LoVo (cell line): ENCODE results near the gene PNKP.
"Not testable (repeated sequence)": the region's sequence is repeated elsewhere in the genome, so short reads cannot be mapped to it uniquely, and the experiment has no call there.

Experiments
- DNase-seq: peaks from one replicate; pipeline ENCODE4 v3.0.0-alpha.2; 2016; ENCODE audit warnings: low spot score

The PNKP gene

DNA sequence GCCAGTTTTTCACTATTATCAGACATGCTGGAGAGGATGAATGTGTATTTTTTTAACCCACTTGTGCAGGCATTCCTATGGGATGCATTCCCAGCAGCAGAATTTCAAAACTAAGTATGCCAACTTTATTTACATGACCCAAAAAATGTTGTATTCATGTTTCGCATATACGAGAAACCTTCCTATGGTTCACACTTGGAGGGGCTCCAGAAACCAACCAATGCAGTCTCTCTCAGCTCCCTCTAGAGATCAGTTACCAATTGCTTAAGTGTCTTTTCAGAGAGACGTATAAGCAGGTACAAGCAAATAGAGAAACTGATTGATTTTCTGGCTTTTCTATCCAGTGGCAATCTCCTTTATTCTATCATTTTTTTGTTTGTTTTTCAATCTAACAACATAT is 22.0 kb downstream of the PNKP start:
- DNase-seq: no peak

DNA sequence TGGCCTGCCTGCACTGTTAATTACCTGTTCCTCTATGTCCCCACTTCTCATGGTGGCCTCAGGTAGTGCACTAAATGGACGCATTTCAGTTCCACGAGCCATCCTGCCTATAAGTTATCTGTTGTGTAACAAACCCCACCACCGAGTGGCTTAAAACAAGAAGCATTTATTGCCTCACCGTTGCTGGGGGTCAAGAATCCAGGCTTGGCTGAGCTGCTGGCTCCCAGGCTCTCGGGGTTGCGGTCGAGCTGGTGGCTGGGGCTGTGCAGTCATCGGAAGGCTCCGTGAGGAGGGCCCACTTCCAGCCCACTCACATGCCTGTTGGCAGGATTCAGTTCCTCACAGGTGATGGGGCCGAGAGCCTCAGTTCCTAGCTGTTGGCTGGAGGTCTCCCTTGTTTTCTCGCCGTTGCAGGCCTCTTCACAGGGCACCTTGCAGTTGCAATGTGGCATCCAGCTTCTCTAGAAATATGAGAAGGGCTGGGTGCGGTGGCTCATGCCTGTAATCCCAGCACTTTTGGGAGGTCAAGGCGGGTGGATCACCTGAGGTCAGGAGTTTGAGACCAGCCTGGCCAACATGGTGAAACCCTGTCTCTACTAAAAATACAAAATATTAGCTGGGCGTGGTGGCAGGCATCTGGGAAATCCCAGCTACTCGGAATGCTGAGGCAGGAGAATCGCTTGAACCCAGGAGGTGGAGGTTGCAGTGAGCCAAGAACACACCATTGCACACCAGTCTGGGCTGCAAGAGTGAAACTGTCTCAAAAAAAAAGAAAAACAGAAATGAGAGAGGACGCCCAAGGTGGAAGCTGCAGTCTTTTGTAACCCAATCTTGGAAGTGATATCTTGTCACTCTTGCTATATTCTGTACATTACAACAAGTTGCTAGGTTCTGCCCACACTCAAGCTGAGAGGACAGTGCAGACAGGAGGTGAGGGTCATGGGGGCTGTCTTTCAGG is 23.0 kb downstream of the PNKP start:
- DNase-seq: no peak

DNA sequence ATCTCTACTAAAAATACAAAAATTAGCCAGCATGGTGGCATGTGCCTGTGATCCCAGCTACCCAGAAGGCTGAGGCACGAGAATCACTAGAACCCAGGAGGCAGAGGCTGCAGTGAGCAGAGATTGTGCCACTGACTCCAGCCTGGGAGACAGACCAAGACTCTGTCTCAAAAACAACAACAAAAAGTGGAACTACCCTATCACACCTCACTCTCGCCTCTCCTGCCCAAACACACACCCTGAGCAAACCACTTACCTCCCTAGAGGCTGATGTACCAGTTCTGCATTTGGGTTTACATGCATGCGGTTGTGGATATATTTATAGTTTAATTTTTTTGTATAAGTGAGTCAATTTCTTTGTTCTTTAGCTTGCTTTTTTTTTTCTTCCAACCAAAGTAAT is 24.1 kb downstream of the PNKP start:
- no peak for DNase-seq

DNA sequence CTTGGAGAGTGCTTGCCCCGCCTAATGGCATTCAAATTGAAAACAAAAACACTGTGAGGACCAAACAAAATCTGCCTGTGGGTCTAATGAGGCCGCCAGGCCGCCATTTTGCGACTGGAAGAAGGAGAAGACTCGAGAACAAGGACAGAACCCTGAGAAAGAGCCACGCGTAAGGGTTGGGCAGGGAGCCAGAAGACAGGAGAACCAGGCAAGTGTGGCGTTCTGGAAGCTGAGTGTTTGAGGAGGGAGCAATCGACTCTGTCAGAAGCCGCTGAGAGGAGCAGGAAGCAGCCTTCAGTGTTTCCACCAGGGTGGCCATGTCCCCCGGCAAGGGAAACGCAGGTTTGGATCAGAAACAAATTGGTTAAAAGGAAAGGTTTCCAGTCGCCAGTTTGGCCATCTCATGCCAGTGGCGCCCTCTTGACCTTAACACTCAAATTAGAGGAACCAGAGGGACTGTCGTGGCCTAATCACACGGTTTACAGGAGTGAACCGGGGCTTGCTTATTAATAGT is 26.6 kb downstream of the PNKP start:
- no peak for DNase-seq

DNA sequence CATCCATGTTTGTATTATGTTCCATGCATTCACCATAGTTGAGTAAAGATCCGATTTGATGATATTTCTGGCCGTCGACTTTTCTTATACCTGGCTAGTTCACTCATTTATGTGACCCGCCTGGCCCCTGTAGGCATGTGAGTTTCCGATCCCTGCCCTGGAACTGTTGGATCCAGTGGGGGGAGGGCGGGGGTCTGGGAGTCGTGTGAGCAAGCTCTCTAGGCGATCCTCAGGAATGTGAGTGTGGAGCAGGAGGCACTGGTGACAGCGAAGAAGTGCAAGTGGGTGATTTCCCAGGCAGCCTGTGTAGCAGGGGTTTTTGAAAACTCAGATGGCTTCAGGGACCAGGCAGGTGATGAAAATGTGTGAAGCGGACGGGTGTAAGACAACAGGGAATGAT is 27.1 kb downstream of the PNKP start:
- DNase-seq: no peak

DNA sequence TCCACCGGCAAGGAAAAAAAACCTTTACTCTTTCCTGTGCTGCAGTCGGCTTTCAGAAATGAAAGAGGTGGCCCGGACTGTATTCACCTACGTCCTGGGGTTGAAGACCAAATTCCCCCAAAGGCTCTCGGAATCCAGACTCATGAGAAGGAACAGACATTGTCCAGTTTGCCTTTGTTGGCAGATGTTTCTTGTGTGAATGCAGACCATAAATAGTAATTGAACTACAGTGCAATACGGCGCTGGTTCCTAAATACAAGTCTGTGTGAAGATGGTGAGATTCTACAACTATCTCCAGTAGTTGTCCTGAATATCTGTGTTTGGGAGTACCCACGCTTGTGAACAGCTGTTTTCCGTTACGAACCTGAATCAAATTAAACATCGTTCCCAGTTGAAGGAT is 27.7 kb downstream of the PNKP start:
- DNase-seq: no peak

DNA sequence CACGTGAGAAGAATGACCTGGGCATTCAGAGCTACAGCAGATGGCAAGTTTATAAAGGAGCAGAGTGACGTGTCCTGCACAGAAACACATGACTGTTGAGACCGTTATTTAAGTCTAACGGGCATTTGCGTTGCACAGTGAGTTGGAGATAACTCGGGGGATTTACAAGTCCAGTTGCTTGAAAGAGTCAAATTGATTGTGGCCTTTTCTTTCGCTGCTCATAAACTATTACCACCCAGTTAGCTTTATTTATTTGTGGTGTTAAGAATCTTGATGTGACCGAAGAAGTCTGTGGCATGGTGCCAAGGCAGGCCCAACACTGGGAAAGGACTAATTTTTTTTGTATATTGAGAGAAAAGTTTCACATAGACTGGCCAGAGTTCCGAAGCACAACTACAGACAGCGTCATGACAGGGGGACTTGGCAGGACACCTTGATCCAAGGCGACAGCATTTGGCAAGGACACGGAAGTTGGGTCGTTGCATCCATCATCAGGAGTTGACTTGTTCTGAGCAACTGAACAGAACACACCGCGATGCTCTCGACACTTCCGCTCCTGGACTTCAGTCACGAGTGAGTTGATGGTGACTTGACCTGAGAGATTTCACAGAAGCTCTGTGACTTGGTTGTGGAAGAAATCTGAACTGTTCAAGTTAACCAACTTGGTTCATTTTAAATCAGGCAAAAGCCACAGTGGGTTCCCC is 28.3 kb downstream of the PNKP start:
- DNase-seq: no peak

DNA sequence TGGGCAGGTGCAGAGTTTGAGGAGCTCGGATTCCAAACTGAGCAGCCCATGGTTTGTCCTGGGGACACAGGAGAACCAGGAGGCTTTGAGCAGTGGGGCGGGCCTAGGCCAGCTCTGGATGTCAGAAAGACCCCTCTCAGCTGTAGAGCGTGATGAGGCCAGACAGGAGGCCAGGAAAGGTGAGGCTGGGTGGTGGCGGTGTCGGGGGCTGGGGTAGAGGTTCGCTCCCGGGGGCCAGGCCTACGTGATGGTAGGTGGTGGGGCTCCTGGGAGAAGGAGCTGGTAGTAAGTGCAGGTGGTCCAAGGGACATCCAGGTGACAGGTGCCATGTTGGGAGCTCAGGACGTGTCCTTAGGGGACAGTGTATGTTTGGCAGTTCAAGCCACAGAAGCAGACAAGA is 30.0 kb downstream of the PNKP start:
- no peak for DNase-seq

DNA sequence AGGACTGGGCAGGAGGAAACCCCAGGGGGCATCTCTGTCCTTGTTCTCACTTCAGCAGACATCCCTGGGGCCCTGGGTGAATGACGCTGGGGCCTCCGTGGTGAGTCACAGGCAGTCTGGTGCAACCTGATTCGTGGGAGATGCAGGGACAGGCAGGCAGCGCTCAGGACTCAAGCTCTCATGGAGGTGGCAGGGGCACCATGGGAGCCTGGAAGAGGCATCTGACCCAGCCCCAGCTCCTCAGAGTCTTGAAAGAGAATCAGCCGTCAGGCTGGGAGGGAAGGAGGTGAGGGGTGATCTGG is 30.4 kb downstream of the PNKP start:
- DNase-seq: no peak

DNA sequence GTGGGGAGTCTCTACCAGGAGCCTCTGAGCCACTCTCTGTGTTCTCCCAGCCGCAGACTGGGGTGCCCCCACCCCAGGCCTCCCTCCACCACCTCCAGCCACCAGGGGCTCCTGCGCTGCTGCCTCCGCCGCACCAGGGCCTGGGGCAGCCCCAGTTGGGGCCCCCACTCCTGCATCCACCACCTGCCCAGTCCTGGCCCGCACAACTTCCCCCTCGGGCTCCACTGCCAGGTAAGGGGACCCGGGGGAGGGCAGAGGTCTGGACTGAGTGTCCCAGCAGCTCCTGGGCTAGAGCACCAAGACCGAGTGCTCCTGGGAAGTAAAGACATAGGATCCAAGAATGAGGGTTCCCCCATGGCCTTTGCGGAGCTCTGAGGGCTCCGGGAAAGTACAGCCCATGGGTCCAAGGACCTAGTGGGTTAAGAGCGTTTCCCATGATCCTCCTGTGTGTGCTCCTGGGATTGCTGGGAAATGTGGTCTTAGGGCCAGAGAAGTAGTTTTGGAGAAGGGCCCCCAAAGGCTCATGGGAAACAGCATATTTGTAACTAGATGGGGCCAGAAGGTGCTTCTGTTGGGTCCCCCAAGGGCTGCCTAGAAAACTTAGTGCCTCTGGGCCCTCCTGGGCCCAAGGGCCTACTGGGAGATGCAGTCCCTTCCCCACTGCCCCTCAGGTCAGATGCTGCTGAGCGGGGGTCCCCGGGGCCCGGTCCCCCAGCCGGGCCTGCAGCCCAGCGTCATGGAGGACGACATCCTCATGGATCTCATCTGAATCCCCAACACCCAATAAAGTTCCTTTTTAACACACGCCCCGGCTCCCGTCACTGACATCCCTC is 31.0 kb downstream of the PNKP start:
- no peak for DNase-seq

DNA sequence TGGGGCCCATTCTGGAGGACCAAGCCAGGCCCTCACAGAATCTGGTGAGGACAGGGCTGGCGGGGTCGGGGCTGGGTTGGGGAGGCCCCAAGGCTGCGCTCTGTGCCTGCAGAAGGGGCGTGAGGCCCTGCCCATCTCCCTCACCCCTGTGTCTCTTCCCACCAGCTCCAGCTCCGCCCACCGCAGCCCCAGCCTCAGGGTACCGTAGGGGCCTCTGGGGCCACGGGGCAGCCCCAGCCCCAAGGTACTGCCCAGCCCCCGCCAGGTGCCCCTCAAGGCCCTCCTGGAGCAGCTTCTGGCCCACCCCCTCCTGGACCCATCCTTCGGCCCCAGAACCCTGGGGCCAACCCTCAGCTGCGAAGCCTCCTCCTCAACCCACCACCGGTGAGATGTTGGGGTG is 31.8 kb downstream of the PNKP start:
- no peak for DNase-seq

DNA sequence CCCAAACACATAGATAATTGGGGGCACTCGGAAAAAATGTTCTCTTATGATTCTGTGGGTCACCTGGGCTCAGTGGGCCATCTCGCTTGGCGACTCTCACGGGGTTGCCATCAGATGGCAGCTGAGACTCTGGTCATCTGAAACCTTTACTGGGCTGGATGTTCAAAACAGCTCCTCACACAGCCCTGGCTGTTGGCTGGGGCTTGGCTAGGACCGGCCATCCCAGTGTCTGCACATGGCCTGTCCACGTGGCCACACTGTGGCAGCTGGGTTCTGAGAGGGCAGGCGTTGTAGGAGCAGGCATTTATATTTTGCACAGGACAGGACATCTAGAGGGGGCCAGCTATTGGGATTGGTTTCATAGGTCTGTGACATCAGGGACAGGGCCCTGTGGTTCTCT is 33.8 kb downstream of the PNKP start:
- DNase-seq: no peak

DNA sequence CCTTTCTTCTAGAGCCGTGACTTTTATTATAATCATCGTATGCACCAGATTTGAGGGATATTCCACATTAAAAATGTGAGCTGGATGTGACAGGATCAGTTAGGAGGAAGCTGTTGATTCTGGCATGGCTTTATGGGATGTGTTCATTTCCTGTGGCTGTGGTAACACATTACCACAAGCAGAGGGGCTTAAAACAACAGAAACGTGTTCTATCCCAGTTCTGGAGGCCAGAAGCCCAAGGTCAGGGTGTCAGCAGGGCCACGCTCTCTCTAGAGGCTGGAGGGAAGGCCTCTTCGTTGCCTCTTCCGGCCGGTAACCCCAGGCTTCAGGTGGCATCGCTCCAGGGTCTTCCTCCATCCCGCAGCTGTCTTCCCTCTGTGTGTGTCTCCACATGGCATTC is 34.8 kb downstream of the PNKP start:
- DNase-seq: no peak

DNA sequence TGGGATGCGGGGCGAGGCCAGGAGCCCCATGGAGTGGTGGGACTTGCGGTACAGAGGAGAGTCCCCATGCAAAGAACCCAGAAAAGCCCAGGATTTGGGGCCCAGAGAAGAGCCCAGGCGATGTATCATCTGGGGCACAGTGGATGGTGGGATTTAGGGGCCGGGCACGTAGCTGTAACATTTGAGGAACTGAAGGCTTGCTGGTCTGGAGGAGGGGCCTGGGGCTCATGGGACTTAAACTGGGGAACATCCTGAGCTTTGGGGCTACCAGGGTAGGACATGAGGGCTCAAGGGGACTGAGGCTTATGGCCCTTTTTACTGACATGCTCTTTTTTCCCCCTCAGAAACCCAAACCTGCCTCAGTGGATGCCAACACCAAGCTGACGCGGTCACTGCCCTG is 35.8 kb downstream of the PNKP start:
- DNase-seq: no peak

DNA sequence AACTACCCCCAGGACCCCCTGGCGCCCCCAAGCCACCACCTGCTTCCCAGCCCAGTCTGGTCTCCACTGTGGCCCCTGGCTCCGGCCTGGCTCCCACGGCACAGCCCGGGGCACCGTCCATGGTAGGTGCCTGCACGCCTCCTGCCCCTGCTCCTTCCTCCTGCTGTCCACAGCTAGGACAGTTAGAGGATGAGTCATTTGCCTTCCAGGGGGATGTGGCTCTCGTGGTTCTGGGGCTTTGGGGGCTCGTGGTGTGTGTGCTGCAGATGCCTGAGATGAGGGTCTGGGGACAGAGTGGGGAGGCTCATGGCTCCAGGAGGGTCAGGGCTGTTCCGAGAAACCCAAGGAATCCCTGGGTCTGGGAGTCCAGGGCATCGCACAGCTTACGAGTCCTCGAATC is 36.6 kb downstream of the PNKP start:
- no peak for DNase-seq

DNA sequence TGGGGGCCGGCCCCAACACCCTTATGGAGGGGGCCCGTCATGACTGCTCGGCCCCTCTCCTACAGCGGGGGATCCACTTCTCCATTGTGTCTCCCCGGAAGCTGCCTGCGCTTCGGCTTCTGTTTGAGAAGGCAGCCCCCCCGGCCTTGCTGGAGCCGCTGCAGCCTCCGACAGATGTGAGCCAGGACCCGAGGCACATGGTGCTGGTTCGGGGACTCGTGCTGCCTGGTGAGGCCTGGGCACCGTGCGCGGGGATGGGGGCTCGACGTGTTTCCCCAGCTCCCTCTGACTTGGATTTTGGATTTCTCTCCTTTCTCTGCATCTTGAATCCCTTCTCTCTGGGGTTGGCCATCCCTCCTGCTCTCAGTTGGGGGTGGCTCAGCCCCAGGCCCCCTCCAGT is 37.7 kb downstream of the PNKP start:
- no peak for DNase-seq

DNA sequence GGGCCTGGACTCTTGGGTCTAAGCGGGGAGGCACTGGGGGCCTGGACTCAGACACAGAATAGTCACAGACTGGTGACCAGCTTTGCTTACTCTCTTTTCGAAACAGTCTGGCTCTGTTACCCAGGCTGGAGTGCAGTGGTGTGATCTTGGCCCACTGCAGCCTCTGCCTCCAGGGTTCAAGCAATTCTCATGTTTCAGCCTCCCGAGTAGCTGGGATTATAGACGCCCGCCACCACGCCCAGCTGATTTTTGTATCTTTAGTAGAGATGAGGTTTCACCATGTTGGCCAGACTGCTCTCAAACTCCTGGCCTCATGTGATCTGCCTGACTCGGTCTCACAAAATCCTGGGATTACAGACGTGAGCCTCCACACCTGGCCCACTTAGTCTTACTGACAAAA is 38.2 kb downstream of the PNKP start:
- no peak for DNase-seq

DNA sequence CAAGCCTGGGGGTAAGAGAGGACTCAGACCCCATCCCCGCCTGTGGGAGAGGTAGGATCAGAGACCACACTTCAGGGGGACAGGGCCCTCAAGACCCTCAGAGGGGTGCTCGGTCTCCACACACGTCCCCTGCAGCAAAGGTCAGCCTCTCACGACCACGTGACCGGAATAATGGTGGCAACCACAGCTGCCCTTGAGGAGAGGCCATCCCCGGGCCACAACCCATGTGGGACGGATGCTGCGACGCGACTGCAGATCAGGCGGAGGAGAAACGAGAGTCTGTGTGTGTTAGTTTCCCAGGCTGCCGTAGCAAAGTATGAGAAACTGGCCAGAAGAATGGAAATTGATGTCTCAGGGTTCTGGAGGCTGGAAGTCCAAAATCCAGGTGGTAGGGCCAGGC is 40.3 kb downstream of the PNKP start:
- no peak for DNase-seq

DNA sequence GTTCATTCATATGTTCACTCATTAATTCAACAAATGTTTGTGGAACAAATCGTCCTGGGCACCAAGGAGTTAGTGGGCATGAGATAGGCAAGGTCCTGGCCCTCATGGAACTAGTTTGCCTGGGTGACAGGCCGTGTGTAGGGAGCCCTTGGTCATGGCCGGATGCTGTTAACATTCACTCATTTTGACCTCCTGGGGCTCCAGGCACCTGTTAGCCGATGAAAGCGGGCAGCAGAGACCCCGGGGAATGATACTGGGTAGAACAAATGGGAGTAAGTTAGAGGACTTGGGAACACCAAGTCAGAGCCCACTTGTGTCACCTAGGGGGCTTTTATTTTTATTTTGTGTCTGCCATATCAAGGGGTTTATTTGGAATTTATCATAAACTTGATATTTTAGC is 42.7 kb downstream of the PNKP start:
- DNase-seq: no peak

DNA sequence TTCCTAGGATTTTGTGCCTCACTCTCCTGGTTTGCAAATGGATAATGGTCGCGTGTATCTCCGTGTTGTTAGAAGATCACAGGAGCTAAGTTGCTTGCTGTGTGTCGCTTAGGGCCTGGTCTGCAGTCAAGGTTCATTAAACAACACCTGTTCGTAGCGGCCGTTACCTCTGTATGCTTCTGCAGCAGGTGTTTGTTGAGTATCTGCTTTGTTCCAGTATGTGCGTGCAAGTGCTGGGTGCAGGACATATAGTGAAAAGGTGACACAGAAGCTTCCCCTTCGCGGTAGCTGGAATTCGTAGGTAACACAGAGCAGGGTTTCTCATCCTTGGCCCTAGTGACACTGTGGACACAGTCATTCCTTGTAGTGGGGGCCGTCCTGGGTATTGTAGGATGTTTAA is 43.9 kb downstream of the PNKP start:
- no peak for DNase-seq

DNA sequence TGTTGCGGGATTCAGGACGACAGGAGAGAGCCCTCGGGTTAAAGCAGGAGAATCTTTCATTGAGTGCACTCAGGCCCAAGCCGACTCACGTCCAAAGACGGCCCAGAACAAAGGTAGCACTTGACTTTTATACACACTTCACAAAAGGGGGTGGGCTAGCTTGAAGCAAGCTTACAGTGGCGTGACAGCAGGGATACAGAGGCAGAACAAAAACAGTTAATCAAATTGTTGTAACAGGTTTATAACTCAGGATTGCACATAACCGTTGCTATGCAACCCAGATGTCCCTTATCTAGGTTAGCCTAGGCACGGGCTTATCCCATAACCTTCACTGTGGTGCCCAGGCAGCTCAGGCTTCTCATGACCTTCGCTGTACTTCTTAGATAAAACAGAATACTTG is 47.3 kb downstream of the PNKP start:
- no peak for DNase-seq

DNA sequence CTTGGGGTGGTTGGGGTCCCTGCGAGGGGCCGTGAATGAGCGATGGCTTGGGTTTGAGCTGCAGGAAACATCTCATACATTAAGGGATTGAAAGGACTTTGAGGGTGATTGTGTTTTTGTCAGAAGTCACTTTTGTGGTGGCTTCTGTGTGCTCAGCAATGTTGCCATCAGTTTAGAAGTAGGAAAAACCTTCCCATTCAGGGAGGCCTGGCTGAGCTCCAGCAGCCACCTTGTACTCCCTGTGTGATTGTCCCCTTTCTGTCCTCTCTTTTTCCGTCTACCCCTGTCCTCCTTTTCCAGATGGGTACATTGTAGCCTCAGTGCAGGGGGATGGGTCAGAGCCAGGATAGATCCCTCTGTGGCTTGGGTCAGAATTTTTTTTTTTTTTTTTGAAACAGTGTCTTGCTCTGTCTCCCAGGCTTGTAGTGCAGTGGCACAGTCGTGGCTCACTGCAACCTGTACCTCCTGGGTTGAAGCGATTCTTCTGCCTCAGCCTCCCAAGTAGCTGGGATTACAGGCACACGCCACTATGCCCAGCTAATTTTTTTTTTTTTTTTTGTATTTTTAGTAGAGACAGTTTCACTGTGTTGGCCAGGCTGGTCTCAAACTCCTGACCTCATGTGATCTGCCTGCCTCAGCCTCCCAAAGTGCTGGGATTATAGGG is 47.8 kb downstream of the PNKP start:
- DNase-seq: not testable (repeated sequence)
